ENCODE measurements around the gene CTDSP1. TPM values are rescaled to one million over a fixed set of nuclear protein-coding genes. Genes with fewer than 3 reads are reported as not detected.

The CTDSP1 gene
- total and polyA plus RNA-seq, 2 donors (not counting 1 experiment from before 2014, with no cell fraction given), result 99.8 to 207 TPM

DNA sequence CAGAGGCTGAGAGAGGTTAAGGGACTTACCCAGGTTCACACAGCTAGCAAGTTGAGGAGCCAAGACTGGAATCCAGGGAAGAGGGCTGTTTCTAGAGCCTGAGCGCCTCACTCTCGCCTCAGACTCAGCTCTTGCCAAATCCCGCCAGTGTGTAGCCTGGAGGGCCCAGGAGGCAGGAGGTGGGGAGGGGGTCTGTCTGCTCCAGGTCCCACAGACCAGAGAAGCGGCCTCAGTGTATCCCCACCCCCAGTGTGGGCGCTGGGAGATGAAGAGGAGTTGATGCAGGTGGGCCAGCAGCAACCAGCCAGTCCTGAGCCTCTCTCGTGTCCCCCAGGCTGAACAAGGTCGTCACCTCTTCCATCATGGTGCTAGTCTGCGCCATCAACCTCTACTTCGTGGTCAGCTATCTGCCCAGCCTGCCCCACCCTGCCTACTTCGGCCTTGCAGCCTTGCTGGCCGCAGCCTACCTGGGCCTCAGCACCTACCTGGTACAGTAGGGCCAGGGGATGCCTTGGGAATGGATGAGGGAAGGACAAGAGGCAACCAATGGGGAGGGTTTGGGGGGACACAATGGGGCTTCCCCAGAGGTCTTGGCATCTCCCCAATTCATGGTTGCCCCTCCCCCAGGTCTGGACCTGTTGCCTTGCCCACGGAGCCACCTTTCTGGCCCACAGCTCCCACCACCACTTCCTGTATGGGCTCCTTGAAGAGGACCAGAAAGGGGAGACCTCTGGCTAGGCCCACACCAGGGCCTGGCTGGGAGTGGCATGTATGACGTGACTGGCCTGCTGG lies 5.2 kb upstream of the CTDSP1 start:
- Histone ChIP-seq H3K36me3 (replicated peaks in 1 of 2; ENCODE audit: control extremely low read depth in 1 of 2, control insufficient read depth in 1 of 2, extremely low read depth in 1 of 2, insufficient read depth in 2 of 2, low read length in 1 of 2) (no peaks in the 10 kb centered on the region), H2AFZ (ENCODE audit: insufficient read depth, low read depth, low read length, poor library complexity, severe bottlenecking) (no peak overlapping the region), H4K20me1 (ENCODE audit: control insufficient read depth, insufficient read depth, low read length, poor library complexity, severe bottlenecking) (no peaks in the 10 kb centered on the region), H3K4me2 (replicated peaks; ENCODE audit: low read depth, low read length, poor library complexity, severe bottlenecking) (no peak overlapping the region), H3K79me2 (ENCODE audit: control insufficient read depth, insufficient read depth, low read length) (no peaks in the 10 kb centered on the region), H3K9me3 (ENCODE audit: control extremely low read depth in 1 of 3, control insufficient read depth in 2 of 3, insufficient read depth in 1 of 3, low read length in 2 of 3) (peaks cover 0 to 19% (median 0%) of the 10 kb centered on the region in 3 donors), H3K4me3 (ENCODE audit: control extremely low read depth in 1 of 5, extremely low read depth in 1 of 5, insufficient read depth in 1 of 5, low read depth in 2 of 5, low read length in 4 of 5) (no peak overlapping the region), H3K27ac (ENCODE audit: low read length in 2 of 2) (no peak overlapping the region), H3K27me3 (replicated peaks in 1 of 4; ENCODE audit: control extremely low read depth in 1 of 4, control insufficient read depth in 3 of 4, insufficient read depth in 4 of 4, low read length in 3 of 4) (no peaks in the 10 kb centered on the region), H3K4me1 (ENCODE audit: control insufficient read depth in 2 of 2, insufficient read depth in 2 of 2, low read length in 2 of 2) (peaks cover 34 to 58% of the 10 kb centered on the region in 2 donors), H3K9ac (ENCODE audit: low read length) (no peak overlapping the region)
- H3K4me3 Mint-ChIP-seq, result peak overlapping the region; percentile 45
- intact Hi-C loops (cut with micrococcal nuclease), result loop anchor here (2.0 to 5.0 kb wide), 4 partner anchors 37 to 993 kb away; partner anchors contain the start of genes CATIP, DNPEP and WNT10A
- no peaks in the 10 kb centered on the region for H3K27me3 Mint-ChIP-seq
- TF ChIP-seq CTCF (IDR thresholded peaks at IDR 0.05), result no peak
- no peak for TF ChIP-seq EZH2 (IDR thresholded peaks at IDR 0.05; ENCODE audit: borderline replicate concordance, insufficient read depth, low read depth, low read length, poor library complexity, severe bottlenecking)
- no peak for ATAC-seq (ENCODE audit: low read depth)
- peaks cover 49% of the 10 kb centered on the region for H3K4me1 Mint-ChIP-seq
- H3K9me3 Mint-ChIP-seq (ENCODE audit: insufficient read depth), result no peaks in the 10 kb centered on the region
- 87% methylated on average over 9 of the region's 13 CpGs for WGBS (ENCODE audit: insufficient coverage)
- ChIA-PET CTCF (interaction anchor here (0.8 to 6.8 kb wide), 12 partner anchors 9 to 264 kb away, joined by 3 to 77 read pairs (median 8); partner anchors contain the start of genes AAMP, BCS1L, CATIP and PNKD), POLR2A (interaction anchor here (0.6 kb wide), 4 partner anchors 73 to 289 kb away, joined by 3 to 5 read pairs (median 4); no protein-coding TSS in a partner anchor)
- H3K27ac Mint-ChIP-seq, result peak overlapping the region; percentile 77
- DNase-seq, result peak; percentile 36

- ATAC-seq (ENCODE audit: low read depth), result no peak
- ChIA-PET POLR2A (interaction anchor here (0.6 to 2.8 kb wide), 6 partner anchors 9 to 122 kb away, joined by 3 to 16 read pairs (median 4); no protein-coding TSS in a partner anchor), CTCF (interaction anchor here (1.2 to 6.8 kb wide), 7 partner anchors 25 to 264 kb away, joined by 3 to 77 read pairs (median 17); partner anchors contain the start of genes AAMP, BCS1L, CATIP and PNKD)
- Histone ChIP-seq H3K27me3 (replicated peaks in 1 of 4; ENCODE audit: control extremely low read depth in 1 of 4, control insufficient read depth in 3 of 4, insufficient read depth in 4 of 4, low read length in 3 of 4) (no peaks in the 10 kb centered on the region), H3K4me2 (replicated peaks; ENCODE audit: low read depth, low read length, poor library complexity, severe bottlenecking) (peak overlapping the region; percentile 90), H4K20me1 (ENCODE audit: control insufficient read depth, insufficient read depth, low read length, poor library complexity, severe bottlenecking) (no peaks in the 10 kb centered on the region), H3K9ac (ENCODE audit: low read length) (no peak overlapping the region), H3K27ac (ENCODE audit: low read length in 2 of 2) (no peak overlapping the region), H3K4me1 (ENCODE audit: control insufficient read depth in 2 of 2, insufficient read depth in 2 of 2, low read length in 2 of 2) (peaks cover 34 to 58% of the 10 kb centered on the region in 2 donors), H3K36me3 (replicated peaks in 1 of 2; ENCODE audit: control extremely low read depth in 1 of 2, control insufficient read depth in 1 of 2, extremely low read depth in 1 of 2, insufficient read depth in 2 of 2, low read length in 1 of 2) (no peaks in the 10 kb centered on the region), H3K4me3 (ENCODE audit: control extremely low read depth in 1 of 5, extremely low read depth in 1 of 5, insufficient read depth in 1 of 5, low read depth in 2 of 5, low read length in 4 of 5) (no peak overlapping the region), H2AFZ (ENCODE audit: insufficient read depth, low read depth, low read length, poor library complexity, severe bottlenecking) (no peak overlapping the region), H3K79me2 (ENCODE audit: control insufficient read depth, insufficient read depth, low read length) (peaks cover 2% of the 10 kb centered on the region), H3K9me3 (ENCODE audit: control extremely low read depth in 1 of 3, control insufficient read depth in 2 of 3, insufficient read depth in 1 of 3, low read length in 2 of 3) (peaks cover 0 to 19% (median 0%) of the 10 kb centered on the region in 3 donors)
- no peak for DNase-seq
- Mint-ChIP-seq H3K4me3 (peak overlapping the region; percentile 45), H3K9me3 (ENCODE audit: insufficient read depth) (no peaks in the 10 kb centered on the region), H3K27me3 (no peaks in the 10 kb centered on the region), H3K4me1 (peaks cover 49% of the 10 kb centered on the region), H3K27ac (peak overlapping the region; percentile 77)
- TF ChIP-seq CTCF (IDR thresholded peaks at IDR 0.05) (no peak), EZH2 (IDR thresholded peaks at IDR 0.05; ENCODE audit: borderline replicate concordance, insufficient read depth, low read depth, low read length, poor library complexity, severe bottlenecking) (no peak)
- WGBS (ENCODE audit: insufficient coverage), result 93% methylated on average over 3 of the region's 6 CpGs
- intact Hi-C loops (cut with micrococcal nuclease), result loop anchor here (2.0 to 5.0 kb wide), 4 partner anchors 38 to 992 kb away; partner anchors contain the start of genes CATIP, DNPEP and WNT10A
Observed at GRCh38 chr2:218395090-218395444, 4.6 kb upstream of the CTDSP1 start.

All from B cell (primary cell).